Activated CD8-positive, alpha-beta T cell treated with anti-CD3 and anti-CD28 coated beads for 36 hours (primary cell): ENCODE results near the gene GRSF1. TPM values are rescaled to one million over a fixed set of nuclear protein-coding genes. Genes with fewer than 3 reads are reported as not detected.

Experiments used
- ATAC-seq: fragments of 200-7000 bp; cut with Tn5 transposase; one replicate; pipeline ENCODE4 v1.10.0; 2021; ENCODE audit warnings: mild to moderate bottlenecking, moderate library complexity
- CTCF ChIA-PET: fragments of 350-600 bp; sonication (Branson Sonifier 250); formaldehyde crosslinking; loops from one replicate; lab custom pipeline; 2021; ENCODE audit warnings: antibody characterized with exemption; lab: Charles Lee
- POLR2A ChIA-PET: fragments of 350-600 bp; sonication (Branson Sonifier 250); formaldehyde crosslinking; loops from one replicate; lab custom pipeline; 2021; ENCODE audit warnings: antibody characterized with exemption; lab: Charles Lee
- DNase-seq: peaks from one replicate; pipeline ENCODE4 v3.0.0-alpha.2; 2020
- H3K27ac Mint-ChIP-seq: one replicate; pipeline ENCODE4 v1.8.0; 2021; ENCODE audit warnings: mild to moderate bottlenecking, mixed read lengths
- H3K27me3 Mint-ChIP-seq: one replicate; pipeline ENCODE4 v1.8.0; 2021; ENCODE audit warnings: mixed read lengths
- H3K36me3 Mint-ChIP-seq: one replicate; pipeline ENCODE4 v1.8.0; 2021; ENCODE audit warnings: low read depth, mixed read lengths
- H3K4me1 Mint-ChIP-seq: one replicate; pipeline ENCODE4 v1.8.0; 2021; ENCODE audit warnings: low read depth, mixed read lengths
- H3K4me3 Mint-ChIP-seq: one replicate; pipeline ENCODE4 v1.8.0; 2021; ENCODE audit warnings: mild to moderate bottlenecking, moderate library complexity, mixed read lengths
- H3K9me3 Mint-ChIP-seq: one replicate; pipeline ENCODE4 v1.8.0; 2021; ENCODE audit warnings: mixed read lengths
- CTCF ChIP-seq: fragments of 200-600 bp; IDR thresholded peaks from one replicate; pipeline ENCODE4 v1.8.0; 2022; ENCODE audit warnings: antibody characterized with exemption, mild to moderate bottlenecking
- intact Hi-C: fragments of 100-400 bp; cut with micrococcal nuclease; formaldehyde crosslinking; loops from one replicate; pipeline ENCODE4 v1.10.0; 2022
- total RNA-seq, 2 experiments: library from RNA; stranded (reverse); gene quantifications; one replicate each; pipeline ENCODE4 v1.2.3, GENCODE V29; 2021

The GRSF1 gene
- total RNA-seq, 2 experiments from 2014 or later = 111 to 117 TPM

GRCh38 chr4:70859066-70859465 lies 19.4 kb upstream of the GRSF1 start:
- DNase-seq (no peak), ATAC-seq (no peak)
- Mint-ChIP-seq H3K4me1 (peaks cover 10% of the 10 kb centered on the region), H3K27me3 (no peaks in the 10 kb centered on the region), H3K4me3 (no peak overlapping the region), H3K36me3 (no peaks in the 10 kb centered on the region), H3K9me3 (no peaks in the 10 kb centered on the region), H3K27ac (no peak overlapping the region)
- TF ChIP-seq CTCF = no peak
- CTCF ChIA-PET = interaction anchor here (0.8 kb wide), 1 partner anchor 207 kb away, joined by 3 read pairs; no protein-coding TSS in a partner anchor
- intact Hi-C loops = no loop called here
- POLR2A ChIA-PET = no interaction called here

DNA sequence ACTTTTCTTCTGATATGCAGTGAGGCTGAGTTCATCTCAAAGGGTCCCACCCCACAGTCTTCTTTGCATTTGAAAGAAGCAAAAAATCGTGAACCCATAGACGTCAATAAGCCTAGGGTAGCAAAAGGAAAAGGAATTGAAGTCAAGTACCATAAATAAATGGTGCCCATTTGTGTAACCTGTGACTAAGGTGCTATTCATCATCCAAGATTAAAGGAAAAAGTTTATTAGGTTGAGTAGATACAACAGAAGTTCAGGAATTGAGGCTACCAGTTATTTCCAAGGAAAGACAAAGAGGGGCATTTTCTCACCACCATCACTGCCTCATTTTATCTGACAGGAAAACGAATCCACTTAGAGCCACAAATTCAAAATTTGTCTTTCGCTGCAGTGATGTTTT lies 18.8 kb upstream of the GRSF1 start:
- Mint-ChIP-seq H3K27ac (no peak overlapping the region), H3K4me1 (peaks cover 9% of the 10 kb centered on the region), H3K27me3 (no peaks in the 10 kb centered on the region), H3K4me3 (no peak overlapping the region), H3K9me3 (no peaks in the 10 kb centered on the region), H3K36me3 (no peaks in the 10 kb centered on the region)
- POLR2A ChIA-PET = no interaction called here
- intact Hi-C loops = no loop called here
- DNase-seq (no peak), ATAC-seq (no peak)
- no peak for TF ChIP-seq CTCF
- CTCF ChIA-PET = interaction anchor here (0.8 kb wide), 1 partner anchor 207 kb away, joined by 3 read pairs; no protein-coding TSS in a partner anchor

DNA sequence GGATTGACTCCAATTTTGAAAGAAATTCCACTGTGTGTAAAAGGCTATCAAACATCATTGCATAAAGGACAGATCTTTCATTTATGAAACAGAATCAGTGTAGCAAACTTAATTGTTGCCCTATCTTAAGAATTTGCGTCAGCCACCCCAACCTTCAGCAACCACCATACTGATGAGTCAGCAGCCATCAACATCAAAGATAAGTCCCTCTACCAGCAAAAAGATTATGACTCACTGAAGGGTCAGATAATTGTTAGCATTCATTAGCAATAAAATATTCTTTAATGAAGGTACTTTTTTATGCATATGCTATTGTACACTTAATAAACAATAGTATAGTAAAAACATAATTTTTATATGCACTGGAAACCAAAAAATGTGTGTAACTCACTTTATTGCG lies 15.8 kb upstream of the GRSF1 start:
- POLR2A ChIA-PET = no interaction called here
- Mint-ChIP-seq H3K27me3 (no peaks in the 10 kb centered on the region), H3K9me3 (no peaks in the 10 kb centered on the region)

DNA sequence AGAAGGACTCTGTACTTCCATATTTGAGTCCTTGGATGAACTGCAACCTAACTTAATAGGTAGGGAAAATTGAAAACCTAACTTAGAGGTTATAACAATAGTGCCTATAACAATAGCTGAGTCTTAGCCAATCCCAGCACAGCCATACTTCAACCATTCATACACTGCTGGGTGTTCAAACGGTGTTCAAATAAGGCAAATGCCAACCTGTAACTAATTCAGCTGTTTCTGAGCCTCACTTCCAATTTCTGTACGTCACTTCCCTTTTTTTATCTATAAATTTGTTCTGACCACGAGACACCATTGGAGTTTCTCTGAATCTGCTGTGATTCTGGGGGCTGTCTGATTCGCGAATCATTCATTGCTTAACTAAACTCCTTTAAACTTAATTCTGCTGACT lies 9.6 kb upstream of the GRSF1 start:
- H3K36me3 Mint-ChIP-seq = no peaks in the 10 kb centered on the region
- ATAC-seq = no peak
- POLR2A ChIA-PET = no interaction called here
- intact Hi-C loops = no loop called here
- no peak overlapping the region for H3K4me3 Mint-ChIP-seq
- H3K27ac Mint-ChIP-seq = no peak overlapping the region
- no peaks in the 10 kb centered on the region for H3K9me3 Mint-ChIP-seq
- DNase-seq = no peak
- CTCF ChIA-PET = no interaction called here
- H3K27me3 Mint-ChIP-seq = no peaks in the 10 kb centered on the region
- no peak for TF ChIP-seq CTCF
- peaks cover 3% of the 10 kb centered on the region for H3K4me1 Mint-ChIP-seq

More for the DNA sequence above, 15.8 kb upstream of the GRSF1 start:
- H3K4me1 Mint-ChIP-seq = no peaks in the 10 kb centered on the region
- intact Hi-C loops = no loop called here
- DNase-seq = no peak
- no peak for TF ChIP-seq CTCF
- H3K36me3 Mint-ChIP-seq = no peaks in the 10 kb centered on the region
- H3K4me3 Mint-ChIP-seq = no peak overlapping the region
- CTCF ChIA-PET = no interaction called here
- H3K27ac Mint-ChIP-seq = no peak overlapping the region
- no peak for ATAC-seq

DNA sequence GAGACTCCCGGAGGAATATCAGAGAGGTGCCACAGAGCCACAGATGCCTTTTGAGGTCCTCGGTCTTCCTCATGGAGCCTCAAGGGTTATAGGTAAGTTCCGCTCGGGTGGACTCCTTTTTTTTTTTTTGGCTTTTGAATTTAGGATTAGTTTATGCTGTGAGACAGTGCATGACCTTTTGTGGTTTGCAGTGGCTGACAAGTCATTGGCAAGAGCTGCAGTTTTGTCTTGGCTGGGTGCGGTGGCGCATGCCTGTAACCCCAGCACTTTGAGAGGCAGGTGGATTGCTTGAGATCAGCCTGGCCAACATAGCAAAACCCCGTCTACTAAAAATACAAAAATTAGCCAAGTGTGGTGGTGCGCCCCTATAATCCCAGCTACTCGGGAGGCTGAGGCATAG lies 4.5 kb upstream of the GRSF1 start:
- no peak for ATAC-seq
- peak; percentile 61 for DNase-seq
- peak overlapping the region; percentile 72 for H3K27ac Mint-ChIP-seq

More for the DNA sequence above, 4.5 kb upstream of the GRSF1 start:
- no peaks in the 10 kb centered on the region for H3K36me3 Mint-ChIP-seq
- no peaks in the 10 kb centered on the region for H3K27me3 Mint-ChIP-seq
- POLR2A ChIA-PET = interaction anchor here (1.5 kb wide), 1 partner anchor 58 kb away, joined by 4 read pairs; the partner anchor contains the start of gene MOB1B
- peaks cover 34% of the 10 kb centered on the region for H3K4me1 Mint-ChIP-seq
- H3K4me3 Mint-ChIP-seq = no peak overlapping the region
- TF ChIP-seq CTCF = no peak
- intact Hi-C loops = loop anchor here (5.0 kb wide), 2 partner anchors 58 to 148 kb away; partner anchors contain the start of genes DCK and MOB1B
- no peaks in the 10 kb centered on the region for H3K9me3 Mint-ChIP-seq
- CTCF ChIA-PET = interaction anchor here (1.1 to 1.4 kb wide), 2 partner anchors 58 to 140 kb away, joined by 3 to 4 read pairs; partner anchors contain the start of gene MOB1B
